HG02588 (cell line): ENCODE measurements around the gene DAB2IP.
"Not testable (repeated sequence)": the region's sequence is repeated elsewhere in the genome, so short reads cannot be mapped to it uniquely, and the experiment has no call there.

Source experiments
- ATAC-seq: cut with Tn5 transposase; IDR thresholded peaks from one replicate; pipeline ENCODE4 v1.9.1; 2021; ENCODE audit warnings: mild to moderate bottlenecking, moderate library complexity; ENCODE audit not compliant: unreplicated experiment

DAB2IP gene

DNA sequence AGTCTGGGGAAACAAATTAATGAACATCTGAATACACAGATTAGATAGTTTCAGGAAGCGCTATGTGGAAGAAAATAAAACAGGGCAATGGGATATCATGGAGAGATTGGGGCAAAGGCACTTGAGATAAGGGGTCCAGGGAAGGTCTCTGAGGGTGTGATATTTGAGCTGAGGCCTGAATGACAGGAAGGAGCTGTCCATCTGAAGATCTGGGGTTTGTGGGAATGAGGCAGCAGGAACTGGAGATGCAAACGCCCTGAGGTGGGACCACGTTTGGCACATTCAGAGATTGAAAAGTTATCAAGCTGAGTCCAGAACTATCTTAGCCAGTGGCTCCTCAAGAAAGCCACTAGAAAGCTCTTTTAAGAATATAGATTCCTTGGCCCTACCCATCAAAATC is 8.7 kb upstream of the DAB2IP start:
- no peak for ATAC-seq

DNA sequence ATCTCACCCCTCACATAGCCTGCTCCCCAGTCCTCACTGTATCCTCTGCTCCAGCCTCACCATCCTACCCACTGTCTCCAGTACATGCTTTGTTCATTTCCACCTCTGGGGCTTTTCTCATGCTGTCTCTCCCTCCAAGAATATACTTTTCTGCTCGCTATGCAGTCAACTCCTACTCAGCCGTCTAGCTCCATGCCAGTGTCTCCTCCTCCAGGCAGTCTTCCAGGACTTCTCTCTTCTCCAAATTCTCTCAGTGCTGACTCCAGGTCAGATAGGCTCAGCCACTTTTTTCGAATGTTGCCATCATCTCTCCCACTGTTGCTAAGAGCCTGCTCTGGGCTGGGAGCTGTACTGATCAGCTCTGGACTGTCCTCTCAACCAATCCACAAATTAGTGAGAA is 8.0 kb upstream of the DAB2IP start:
- ATAC-seq = no peak

DNA sequence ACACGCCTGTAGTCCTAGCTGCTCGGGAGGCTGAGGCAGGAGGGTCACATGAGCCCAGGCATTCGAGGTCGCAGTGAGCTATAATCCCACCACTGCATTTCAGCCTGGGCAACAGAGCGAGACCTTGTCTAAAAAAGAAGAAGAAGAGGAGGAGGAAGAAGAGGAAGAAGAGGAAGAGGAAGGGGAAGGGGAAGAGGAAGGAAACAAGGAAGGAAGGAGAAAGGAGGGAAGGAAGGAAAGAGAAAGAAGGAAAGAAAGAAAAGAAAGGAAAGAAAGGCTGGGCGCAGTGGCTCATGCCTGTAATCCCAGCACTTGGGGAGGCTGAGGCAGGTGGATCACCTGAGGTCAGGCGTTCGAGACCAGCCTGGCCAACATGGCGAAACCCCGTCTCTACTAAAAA is 7.4 kb upstream of the DAB2IP start:
- ATAC-seq = not testable (repeated sequence)

DNA sequence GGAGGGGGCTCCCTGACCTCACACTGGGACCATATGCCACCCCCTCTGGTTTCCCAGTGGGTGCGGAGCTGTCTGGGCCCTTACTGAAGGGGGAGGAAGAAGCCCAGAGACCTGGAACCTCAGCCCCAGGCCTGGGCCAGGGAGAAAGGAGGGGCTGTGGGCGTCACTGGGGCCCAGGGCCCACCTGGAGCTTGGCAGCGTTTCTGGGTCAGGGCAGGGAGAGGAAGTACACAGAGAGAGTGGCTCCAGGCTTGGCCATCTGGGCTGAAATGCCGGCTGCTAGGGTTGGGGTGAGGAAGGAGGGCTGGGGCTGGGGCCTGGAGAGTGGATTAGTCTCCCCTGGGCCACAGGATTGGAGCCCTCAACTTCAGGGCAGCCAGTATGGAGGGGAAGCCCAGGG is 6.4 kb upstream of the DAB2IP start:
- ATAC-seq = no peak

DNA sequence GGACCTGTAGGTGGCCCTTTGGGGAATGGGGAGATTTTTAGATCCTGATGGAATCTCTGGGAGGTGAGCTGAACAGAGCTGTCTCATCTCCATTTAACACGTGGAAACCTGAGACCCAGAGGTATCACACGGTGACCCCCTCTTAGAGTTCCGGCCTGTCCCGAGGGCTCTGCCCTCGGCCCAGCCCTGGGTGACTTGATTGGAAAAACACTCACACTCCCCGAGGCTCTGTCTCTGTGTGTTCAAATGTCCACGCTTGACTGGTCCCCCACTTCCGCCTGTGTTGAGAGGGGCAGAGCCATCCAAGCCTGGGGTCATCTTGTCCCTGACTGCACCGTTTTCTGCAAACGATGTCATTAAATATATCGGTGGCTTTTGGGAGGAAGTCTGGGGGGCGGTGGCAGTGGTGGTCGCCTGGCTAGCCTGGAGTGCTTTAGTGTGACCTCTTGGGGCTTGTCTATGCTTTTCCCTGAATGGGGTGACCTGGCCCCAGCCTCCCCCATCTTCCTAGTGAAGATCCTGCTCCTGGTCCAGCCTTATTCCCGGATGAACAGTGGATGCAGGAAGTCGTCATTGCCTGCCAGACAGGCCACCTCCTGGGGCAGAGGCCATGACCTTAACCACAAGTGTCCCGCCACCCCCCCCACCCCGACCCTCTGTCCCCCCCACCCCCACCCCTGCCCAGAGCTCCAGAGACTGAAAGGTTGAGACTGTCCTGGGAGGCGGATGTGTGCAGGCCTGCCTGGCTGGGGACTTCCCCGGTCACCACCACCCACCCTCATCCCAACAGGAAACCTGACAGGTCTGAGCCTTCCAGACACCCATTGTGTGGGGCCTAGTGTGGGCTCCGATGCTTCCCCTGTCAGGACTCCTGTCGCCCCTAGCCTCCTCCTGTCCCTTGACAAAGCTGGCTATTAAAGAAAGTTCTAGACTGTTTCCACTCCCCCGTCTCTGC is 5.3 kb upstream of the DAB2IP start:
- ATAC-seq = no peak

DNA sequence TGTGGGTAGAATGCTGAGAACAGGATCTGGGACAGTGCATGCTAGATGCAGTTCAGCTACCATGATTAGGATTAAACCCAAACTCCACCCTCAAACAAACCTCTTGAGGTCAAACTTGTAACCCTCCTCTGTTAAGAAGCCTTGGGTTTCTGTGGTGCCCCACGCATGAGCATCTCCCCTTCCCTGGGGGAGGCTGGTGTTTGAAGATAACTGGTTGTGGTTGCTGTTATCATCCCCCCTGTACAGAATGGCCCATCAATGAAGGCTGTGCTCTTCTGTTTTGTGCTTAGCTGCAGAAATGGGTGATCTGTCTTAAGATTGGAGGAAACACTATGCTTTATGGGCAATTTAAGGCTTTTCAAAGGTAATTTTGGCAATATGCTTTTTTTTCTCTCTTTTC is 4.4 kb upstream of the DAB2IP start:
- no peak for ATAC-seq

DNA sequence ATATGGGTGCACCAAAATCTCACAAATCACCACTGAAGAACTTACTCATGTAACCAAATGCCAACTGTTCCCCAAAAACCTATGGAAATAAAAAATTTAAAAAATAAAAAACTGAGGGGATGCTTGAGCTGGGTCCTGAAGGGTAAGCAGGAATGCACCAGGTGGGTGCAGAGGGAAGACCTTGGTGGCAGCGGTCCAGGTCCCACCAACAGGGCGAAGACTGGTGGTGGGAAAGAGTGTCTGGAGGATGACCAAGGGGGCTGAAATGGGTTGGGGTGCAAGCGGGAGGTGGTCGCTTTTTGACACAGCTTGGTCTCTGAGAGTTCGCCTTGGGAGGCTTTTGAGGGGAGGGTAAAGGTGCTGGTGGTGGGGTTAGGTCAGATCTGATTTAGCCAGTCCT is 3.3 kb upstream of the DAB2IP start:
- ATAC-seq = no peak

DNA sequence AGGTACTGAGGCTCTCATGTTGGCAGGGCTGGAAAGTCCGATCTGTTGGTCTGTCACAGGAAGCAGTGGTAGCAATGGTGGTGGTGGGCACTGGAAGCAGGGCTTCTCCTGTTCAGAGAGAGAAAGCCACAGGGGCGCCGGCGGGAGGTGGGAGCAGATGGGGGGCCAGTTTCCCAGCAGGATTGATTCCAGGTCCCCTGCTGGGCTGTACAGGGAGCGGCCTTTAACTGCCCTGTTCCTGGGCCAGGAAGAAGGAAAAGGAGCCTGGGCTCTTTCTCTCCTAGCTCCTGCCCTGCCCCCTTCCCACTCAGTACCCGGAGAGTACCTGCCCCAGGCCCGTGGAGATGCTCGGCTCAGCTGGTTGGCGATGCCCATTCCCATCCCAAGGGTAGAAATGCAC is 2.6 kb upstream of the DAB2IP start:
- no peak for ATAC-seq

DNA sequence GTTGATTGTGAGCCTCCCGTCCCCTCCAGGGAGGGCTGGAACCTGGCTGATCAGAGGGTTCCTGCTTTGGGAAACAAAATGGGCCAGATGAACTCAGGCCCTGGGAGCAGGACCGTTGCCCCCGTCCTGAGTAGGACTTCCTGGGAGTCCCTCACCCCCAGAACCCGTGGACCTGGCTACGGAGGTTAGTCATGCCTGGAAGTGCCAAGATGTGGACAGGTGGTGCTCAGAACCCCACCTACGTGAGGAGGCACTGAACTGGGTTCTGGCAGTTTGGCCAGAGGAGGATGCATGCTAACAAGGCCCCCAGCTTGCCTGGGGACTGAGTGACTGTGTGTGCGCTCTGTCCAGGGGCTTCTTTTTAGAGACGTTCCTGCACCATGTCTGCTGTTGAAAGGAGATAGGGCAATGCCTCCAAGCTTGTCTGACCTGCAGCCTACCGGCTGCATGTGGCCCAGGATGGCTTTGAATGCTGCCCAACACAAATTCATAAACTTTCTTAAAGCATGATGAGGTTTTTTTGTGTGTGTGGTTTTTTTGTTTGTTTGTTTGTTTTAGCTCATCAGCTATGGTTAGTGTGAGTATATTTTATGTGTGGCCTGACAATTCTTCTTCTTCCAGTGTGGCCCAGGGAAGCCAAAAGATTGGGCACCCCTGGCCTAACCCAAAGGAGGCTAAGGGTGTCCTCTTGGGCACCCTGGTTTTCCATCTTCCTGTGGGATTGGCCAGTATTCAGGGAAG is 1.8 kb upstream of the DAB2IP start:
- no peak for ATAC-seq

DNA sequence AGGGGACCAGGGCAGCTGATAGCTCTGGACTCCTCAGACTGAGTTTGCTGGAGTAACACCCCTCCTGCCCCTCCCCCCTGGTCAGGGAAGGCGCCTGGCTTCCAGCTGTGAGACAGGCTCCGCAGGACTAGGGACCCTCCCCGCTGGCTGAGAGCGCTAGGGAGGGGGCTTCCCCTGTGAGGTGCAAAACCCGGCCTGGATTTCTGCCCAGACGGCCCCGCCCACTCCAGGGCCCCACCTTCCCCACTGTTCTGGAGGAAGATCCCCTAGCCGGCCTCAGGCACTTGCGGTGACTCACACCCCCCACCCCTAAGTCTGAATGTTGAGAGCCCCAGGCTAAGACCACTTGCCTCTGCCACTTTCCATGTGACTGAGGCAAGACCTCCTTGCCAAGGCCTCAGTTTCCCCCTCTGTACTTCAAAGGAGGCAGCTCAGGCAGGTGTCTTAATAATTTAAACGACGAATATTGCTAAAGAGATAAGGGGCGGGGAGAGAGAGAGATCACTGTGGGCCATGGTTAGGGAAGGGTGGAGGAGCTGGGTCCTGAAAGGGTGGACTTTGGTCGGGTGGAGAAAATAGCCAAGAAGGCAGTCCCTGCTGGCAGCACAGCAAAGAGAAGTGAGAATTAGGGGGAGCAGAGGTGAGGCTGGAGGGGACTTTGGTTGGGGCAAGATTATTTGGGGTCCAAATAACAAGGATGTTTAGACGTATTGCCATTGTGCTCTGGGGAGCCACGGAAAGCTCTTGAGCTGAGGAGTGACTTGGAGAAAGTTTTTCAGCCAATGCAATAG is 1.0 kb upstream of the DAB2IP start:
- no peak for ATAC-seq

DNA sequence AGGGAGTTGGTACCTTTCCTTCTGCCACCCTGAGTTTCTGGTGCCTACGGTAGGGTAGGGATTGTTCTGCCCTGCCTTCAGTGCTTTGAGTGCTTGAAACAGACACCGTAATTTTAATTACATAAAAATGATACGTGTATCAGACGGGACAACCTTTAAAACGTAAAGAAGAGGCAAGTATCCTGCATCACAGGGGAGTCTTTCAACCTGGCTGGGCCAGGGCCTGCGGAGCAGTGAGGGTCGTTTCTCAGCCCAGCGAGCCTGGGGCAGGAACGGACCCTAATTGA is 483 bp upstream of the DAB2IP start:
- no peak for ATAC-seq

DNA sequence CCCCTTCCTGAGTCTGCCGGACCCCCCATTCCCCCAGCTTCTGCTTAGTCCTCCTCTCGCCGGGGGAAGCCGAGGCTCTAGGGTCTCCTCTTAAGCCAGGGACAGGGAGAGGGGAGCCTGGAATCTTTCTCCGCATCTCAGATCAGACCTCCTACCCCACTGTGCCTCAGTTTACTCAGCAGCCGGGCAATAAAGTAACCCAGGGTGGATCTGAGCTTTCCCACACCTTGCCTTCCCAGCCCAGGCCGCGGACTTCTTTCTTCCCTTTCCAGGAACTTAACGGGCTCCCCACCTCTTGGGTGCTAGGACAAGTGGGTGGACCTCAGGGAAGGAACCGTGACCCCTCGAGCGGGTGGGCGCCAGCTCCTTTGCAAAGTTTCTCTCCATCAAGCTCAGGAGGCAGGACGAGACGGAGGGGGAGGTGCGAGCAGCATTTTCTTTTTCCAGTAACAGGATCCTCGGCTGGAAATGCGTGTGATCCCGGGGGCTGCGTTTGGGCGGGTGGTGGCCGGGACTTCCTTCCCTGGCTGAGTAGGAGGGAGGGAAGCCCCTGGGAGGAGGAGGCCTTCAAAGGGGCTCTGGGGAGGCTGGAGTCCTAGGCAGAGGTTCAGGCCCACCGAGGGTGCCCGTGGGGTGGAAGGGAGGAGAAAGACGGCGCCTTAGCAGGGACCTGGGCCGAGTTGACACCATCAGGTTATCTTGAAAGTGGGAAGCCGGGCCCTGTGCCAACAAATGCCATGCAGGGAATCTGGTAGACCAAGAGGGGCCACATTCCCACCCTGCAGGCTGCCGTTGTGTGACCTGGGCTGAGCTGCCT is 795 bp downstream of the DAB2IP start:
- ATAC-seq = no peak

DNA sequence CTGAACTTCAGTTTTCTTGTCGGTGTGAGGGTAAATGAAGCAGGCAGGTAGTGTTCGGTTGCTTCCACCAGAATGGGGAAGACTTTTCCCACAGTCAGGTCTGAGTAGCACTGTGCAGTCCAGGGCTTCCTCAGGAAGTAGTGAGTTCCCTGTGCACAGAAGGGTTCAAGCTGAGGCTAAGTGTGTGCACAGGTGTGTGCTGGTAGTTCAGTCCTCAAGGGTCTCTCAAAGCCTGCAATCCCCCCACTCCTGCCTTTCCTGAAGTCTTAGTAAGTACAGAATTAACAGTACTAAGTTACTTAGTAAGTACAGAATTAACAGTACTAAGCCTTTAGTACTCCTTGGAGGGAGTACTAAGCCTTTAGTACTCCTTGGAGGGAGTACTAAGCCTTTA is 1.4 kb downstream of the DAB2IP start:
- ATAC-seq = no peak

DNA sequence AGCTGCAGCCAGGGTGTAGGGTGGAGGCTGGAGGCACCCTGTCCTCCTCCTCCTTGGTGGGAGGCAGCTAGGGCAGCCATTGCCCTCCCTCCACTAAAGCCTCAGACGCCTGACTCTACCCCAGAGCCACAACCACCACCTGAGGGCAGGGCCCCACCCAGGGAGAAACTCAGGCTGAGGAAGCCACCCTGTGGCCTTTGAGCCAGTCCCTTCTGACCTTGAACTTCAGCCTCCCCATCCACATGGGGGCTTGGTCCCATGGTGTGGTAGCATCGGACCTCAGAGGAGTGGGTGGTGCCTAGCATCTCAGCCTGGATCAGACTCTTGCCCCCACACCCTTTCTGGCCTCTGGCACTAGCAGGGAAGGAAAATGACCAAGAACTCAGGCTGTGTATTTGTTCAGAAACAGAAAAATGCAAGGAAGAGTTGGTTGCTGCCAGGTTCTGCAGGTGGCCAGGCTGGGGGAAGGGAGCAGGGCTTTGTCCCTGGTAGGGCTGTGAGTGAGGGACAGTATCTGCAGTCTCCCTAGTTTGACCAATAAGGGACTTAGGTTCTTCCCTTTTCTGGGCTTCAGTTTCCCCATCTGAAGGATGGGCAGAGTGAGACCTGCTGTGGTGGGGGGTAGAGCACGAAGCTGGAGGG is 3.2 kb downstream of the DAB2IP start:
- no peak for ATAC-seq

DNA sequence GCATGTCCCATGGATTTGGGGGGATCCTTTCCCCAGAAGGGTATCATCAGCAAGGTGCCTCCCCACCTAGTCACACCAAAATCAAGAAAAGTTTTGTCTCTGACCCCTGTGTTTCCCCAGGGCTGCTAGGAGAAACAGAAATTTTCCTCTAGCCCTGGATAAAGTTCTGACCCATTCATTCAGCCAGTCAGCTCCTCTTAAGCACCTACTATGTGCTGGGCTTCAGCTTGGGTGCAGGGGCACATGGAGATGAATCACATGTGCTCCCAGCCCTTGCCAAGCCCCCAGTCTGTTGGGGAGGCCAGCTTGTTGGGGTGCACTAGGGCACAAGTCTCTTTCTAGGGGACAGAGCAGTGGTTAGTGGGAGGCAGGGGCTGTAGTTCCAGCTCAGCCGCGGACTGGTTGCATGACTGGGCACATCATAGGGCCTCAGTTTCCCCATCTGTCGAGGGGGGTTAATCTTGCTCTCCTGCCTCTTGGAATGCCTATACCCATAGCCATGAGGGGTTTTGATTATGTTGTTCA is 3.9 kb downstream of the DAB2IP start:
- ATAC-seq = no peak

DNA sequence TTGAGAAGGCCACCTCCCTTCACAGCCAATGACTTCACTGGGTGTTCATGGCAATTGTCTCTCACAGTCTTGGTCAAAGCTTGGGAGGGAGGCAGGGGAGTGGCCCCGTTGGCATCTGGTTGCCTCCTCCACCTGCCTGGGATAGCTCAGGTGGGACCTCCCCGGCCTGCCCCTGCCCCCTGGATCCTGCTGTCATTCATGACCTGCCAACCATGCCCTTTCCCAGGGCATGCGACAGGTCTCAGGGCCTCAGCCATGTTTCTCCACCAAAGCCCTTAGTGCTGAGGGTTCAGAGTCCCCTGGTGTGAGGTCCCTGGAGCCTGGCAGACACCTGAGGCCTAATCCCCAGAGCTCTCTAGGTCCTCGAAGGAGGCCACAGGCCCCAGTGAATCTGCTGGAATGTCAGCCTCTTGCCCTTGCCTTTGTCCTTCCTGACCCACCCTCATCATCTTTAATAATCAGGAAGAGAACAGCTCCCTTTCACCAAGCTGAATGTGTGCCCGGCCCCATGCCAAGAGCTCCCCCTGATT is 5.6 kb downstream of the DAB2IP start:
- ATAC-seq = no peak

DNA sequence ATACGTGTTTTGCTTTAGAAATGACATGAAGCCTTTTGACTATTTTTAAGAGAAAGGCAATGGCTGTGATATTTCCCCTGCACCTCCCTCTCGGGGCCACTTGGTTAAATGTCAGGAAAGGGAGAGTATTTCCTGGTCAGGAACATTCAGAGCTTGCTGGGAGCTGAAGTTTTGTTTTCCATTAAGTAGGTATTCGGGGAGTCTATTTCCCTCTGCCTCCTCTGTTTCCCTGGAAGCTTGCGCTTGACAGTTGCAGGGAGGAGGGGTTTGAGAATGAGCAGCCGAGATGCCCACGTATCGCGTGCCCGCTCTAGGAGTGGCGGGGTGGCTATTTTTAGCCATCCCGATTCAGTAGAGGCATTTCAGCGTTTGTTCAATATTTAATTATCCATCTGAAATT is 6.7 kb downstream of the DAB2IP start:
- no peak for ATAC-seq

DNA sequence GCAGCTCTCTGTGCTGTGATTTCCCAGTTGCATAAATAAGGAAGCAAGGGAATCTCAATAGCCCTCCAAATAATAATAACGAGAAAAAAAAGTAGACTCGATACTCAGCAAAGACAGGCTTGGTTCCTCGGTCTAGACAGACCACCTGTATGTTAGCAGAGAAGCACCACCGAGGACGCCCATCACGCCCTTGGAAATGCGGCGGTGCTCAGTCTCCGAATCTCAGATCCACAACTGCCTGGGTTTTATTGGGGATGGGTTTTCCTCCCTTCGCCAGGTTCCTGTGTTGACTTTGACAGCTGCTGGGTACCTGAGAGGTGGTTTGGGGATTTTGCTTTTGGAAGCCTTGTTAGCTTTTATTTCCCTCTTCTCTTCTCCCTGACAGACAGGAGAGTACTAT is 7.2 kb downstream of the DAB2IP start:
- ATAC-seq = no peak

DNA sequence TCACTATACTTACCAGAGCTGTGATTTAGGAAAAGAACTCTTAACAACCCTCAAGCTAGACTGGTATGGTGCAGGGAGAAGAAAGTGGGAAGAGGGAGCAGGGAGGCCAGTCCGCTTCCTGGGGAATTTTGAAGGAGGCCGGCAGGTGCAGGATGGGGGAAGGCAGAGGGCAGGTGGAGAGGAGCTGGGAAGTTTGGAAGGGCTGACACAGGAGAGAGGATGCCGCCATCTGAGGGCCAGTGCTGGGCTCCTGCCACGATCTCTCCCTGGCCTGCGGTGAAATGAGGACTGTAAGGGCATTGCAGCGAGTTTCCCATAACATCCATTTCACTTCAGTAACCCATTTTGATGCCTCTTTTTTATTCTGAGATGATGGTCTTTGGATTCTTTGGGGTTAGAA is 8.9 kb downstream of the DAB2IP start:
- ATAC-seq = no peak

DNA sequence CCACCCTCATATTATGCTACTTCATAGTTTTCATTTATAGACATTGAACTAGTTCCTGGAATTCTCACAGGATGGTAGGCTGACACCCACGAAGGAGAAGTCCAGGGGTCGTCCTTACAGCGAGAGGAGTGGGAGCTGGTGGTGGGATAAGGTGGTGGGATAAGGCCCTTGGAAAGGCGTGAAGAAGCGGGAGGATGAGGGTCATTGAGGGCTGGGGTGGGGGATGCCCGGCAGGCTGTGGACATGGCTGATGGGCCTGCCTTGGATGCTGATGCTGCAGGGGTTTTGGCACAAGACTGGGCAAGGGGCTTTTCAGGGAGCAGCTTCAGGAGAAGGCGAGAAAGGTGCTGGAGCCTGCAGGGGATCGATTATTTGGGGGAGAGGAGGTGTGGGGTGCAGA is 9.4 kb downstream of the DAB2IP start:
- no peak for ATAC-seq
